GM12878 (cell line): Measurements from ENCODE around the gene SNCB. TPM values are rescaled to one million over a fixed set of nuclear protein-coding genes. Genes with fewer than 3 reads are reported as not detected.

Experiments
- ATAC-seq: fragments of 200-7000 bp; cut with Tn5 transposase; 3 replicates; pipeline ENCODE4 v1.9.1; 2020; ENCODE audit warnings: mild to moderate bottlenecking, moderate library complexity
- BruUV-seq: library from RNA; stranded (reverse); fragments of 400-500 nt; replicated peaks from 2 replicates; lab custom pipeline; 2021; lab: Mats Ljungman, UMichigan
- CTCF ChIA-PET: fragments of 300-600 bp; sonication (Branson Sonifier 250); formaldehyde crosslinking; extraction: SDS; loops from one replicate; lab custom pipeline; 2021; ENCODE audit warnings: inconsistent platforms; lab: Yijun Ruan, JAX
- POLR2A ChIA-PET: fragments of 350-600 bp; formaldehyde crosslinking; extraction: SDS; loops from one replicate; lab custom pipeline; 2021; ENCODE audit warnings: inconsistent platforms; lab: Charles Lee
- RAD21 ChIA-PET: fragments of 300-600 bp; sonication (Branson Sonifier 250); formaldehyde crosslinking; loops from one replicate; lab custom pipeline; 2023; ENCODE audit warnings: antibody characterized with exemption; ENCODE audit not compliant: unreplicated experiment; lab: Charles Lee
- SMC1A ChIA-PET: fragments of 300-600 bp; sonication (Branson Sonifier 250); formaldehyde crosslinking; loops from one replicate; lab custom pipeline; 2023; ENCODE audit not compliant: unreplicated experiment, uncharacterized antibody; lab: Charles Lee
- DNase-seq: peaks from one replicate; pipeline ENCODE4 v3.0.0-alpha.2; 2011; ENCODE audit warnings: low read depth, low spot score
- FAIRE-seq: peaks from 3 replicates; lab custom pipeline; 2011; peaks lifted over from hg19 to GRCh38; lab: Jason Lieb, UNC
- H2AFZ ChIP-seq: 2 replicates; pipeline ENCODE4 v1.6.0; 2011; ENCODE audit warnings: low read depth, low read length, control low read depth; ENCODE audit not compliant: control insufficient read depth
- H3K27ac ChIP-seq: 2 replicates; pipeline ENCODE4 v1.5.1; 2011; ENCODE audit warnings: control low read depth; ENCODE audit not compliant: control insufficient read depth, insufficient read depth
- H3K27me3 ChIP-seq, 2 experiments: replicated peaks in 1 of 2; 2 replicates each; pipeline versions ENCODE4 v1.6.0 to v1.6.1; 2011; ENCODE audit warnings: low read length in 1 of 2; ENCODE audit not compliant: control insufficient read depth in 2 of 2, insufficient read depth in 2 of 2
- H3K36me3 ChIP-seq, 2 experiments: 2 replicates each; pipeline ENCODE4 v1.5.1; 2011; ENCODE audit warnings: low read length in 1 of 2; ENCODE audit not compliant: control insufficient read depth in 2 of 2, insufficient read depth in 2 of 2
- H3K4me1 ChIP-seq: 2 replicates; pipeline ENCODE4 v1.6.1; 2011; ENCODE audit warnings: mild to moderate bottlenecking, low read length, moderate library complexity, mixed read lengths; ENCODE audit not compliant: control insufficient read depth, insufficient read depth
- H3K4me2 ChIP-seq: 2 replicates; pipeline ENCODE4 v1.6.0; 2011; ENCODE audit warnings: control low read depth; ENCODE audit not compliant: control insufficient read depth, insufficient read depth
- H3K4me3 ChIP-seq: fragments of 200-600 bp; sonication (generic); 2 replicates; pipeline ENCODE4 v1.5.1; 2016
- H3K79me2 ChIP-seq: 2 replicates; pipeline ENCODE4 v1.6.0; 2011; ENCODE audit warnings: low read length; ENCODE audit not compliant: control insufficient read depth, insufficient read depth
- H3K9ac ChIP-seq: 2 replicates; pipeline ENCODE4 v1.8.0; 2011; ENCODE audit warnings: low read length, control low read depth, mixed read lengths; ENCODE audit not compliant: control insufficient read depth, insufficient read depth
- H3K9me3 ChIP-seq: replicated peaks from 3 replicates; pipeline ENCODE4 v1.5.1; 2011; ENCODE audit warnings: mild to moderate bottlenecking, low read length; ENCODE audit not compliant: control insufficient read depth, insufficient read depth
- H4K20me1 ChIP-seq: 2 replicates; pipeline ENCODE4 v1.6.0; 2011; ENCODE audit not compliant: control insufficient read depth, insufficient read depth
- BMI1 ChIP-seq: fragments of 450-650 bp; IDR thresholded peaks from 2 replicates; pipeline ENCODE4 v1.6.1; 2016; ENCODE audit warnings: mild to moderate bottlenecking, moderate library complexity, borderline replicate concordance
- CREB1 ChIP-seq: IDR thresholded peaks from 2 replicates; pipeline ENCODE4 v1.6.1; 2012; ENCODE audit warnings: low read depth, mild to moderate bottlenecking, inconsistent platforms
- HSF1 ChIP-seq: fragments of 150-350 bp; IDR thresholded peaks from 2 replicates; pipeline ENCODE4 v1.6.1; 2014; ENCODE audit warnings: mild to moderate bottlenecking, low read depth, low read length
- PRDM15 ChIP-seq: fragments of 450-650 bp; formaldehyde crosslinking; IDR thresholded peaks from 2 replicates; pipeline ENCODE4 v1.4.0; 2020; ENCODE audit warnings: mild to moderate bottlenecking, moderate library complexity
- RELB ChIP-seq: fragments of 450-650 bp; IDR thresholded peaks from 2 replicates; pipeline ENCODE4 v1.6.1; 2017; ENCODE audit warnings: low read depth, mild to moderate bottlenecking, moderate library complexity
- STAT1 ChIP-seq: fragments of 450-650 bp; conservative IDR thresholded peaks from 2 replicates; pipeline ENCODE4 v1.6.1; 2014; ENCODE audit warnings: antibody characterized with exemption, mild to moderate bottlenecking
- ZNF592 ChIP-seq: fragments of 450-650 bp; IDR thresholded peaks from 2 replicates; pipeline ENCODE4 v1.6.1; 2017; ENCODE audit warnings: mild to moderate bottlenecking, moderate library complexity
- WGBS: methylation state at CpG from one replicate; pipeline ENCODE4 v1.1.6; 2016; ENCODE audit warnings: low lambda C conversion rate; ENCODE audit not compliant: insufficient replicate concordance, insufficient coverage; ENCODE audit errors: missing lambda C conversion rate; 5-methylcytosine and 5-hydroxymethylcytosine counted together
- in situ Hi-C: fragments of 300-500 bp; cut with MboI; formaldehyde crosslinking; loops from 9 replicates; pipeline ENCODE4 v1.14.3; 2018; ENCODE audit warnings: mixed read lengths
- intact Hi-C: fragments of 100-400 bp; cut with micrococcal nuclease; formaldehyde crosslinking; loops from one replicate; pipeline ENCODE4 v1.14.2; 2022; ENCODE audit not compliant: unreplicated experiment
- polyA plus RNA-seq, 11 experiments: library from polyadenylated mRNA; depleted of rRNA in 4 of 11; unstranded in 6 of 11; stranded (reverse) in 5 of 11; fragments of >200 nt; fragmentation: Nextera tagmentation in 4 of 11; fragmentation: Illumina TruSeq in 1 of 11; extraction: Ambion mirVana in 4 of 11; extraction: Trizol in 1 of 11; gene quantifications; 1 replicate in 1 of 11; 2 replicates in 10 of 11; pipeline versions ENCODE4 v1.2.1 to v1.2.3, GENCODE V29; 2011 to 2016; ENCODE audit warnings: inconsistent platforms in 2 of 11, missing spikeins in 2 of 11, low read depth in 1 of 11
- total RNA-seq, 4 experiments: library from RNA; depleted of rRNA in 3 of 4; stranded (reverse); fragments of >200 nt in 3 of 4; fragmentation: Illumina TruSeq in 1 of 4; extraction: Trizol in 1 of 4; gene quantifications; 2 replicates each; pipeline versions ENCODE4 v1.2.1 to v1.2.3, GENCODE V29; 2013 to 2021

SNCB gene
- total and polyA plus RNA-seq, 10 of the 15 experiments (the other 5 are each of a cell fraction or from before 2014, with no cell fraction given): 0.75 TPM; not detected in 9

GRCh38 chr5:176671890-176672747, 41.8 kb upstream of the SNCB start:
- H3K79me2 ChIP-seq: no peaks in the 10 kb centered on the region
- H3K36me3 ChIP-seq: no peaks in the 10 kb centered on the region
- intact Hi-C loops (no loop called here), in situ Hi-C loops (no loop called here)
- BruUV-seq: no TSS peak
- no peak overlapping the region for H3K4me3 ChIP-seq
- no peak overlapping the region for H3K27ac ChIP-seq
- ATAC-seq (no peak), FAIRE-seq (no peak), DNase-seq (no peak)
- no peak overlapping the region for H3K4me2 ChIP-seq
- POLR2A ChIA-PET: no interaction called here
- H3K9ac ChIP-seq: no peak overlapping the region
- no peaks in the 10 kb centered on the region for H4K20me1 ChIP-seq
- SMC1A ChIA-PET: interaction anchor here (1.2 kb wide), 1 partner anchor 11 kb away, joined by 5 read pairs; no protein-coding TSS in a partner anchor
- H3K27me3 ChIP-seq: no peaks in the 10 kb centered on the region; a peak in 1 of 4 replicates
- H2AFZ ChIP-seq: no peak overlapping the region
- 28% methylated on average over 16 of the region's 18 CpGs for WGBS
- H3K9me3 ChIP-seq: no peaks in the 10 kb centered on the region
- CTCF ChIA-PET: interaction anchor here (1.8 kb wide), 1 partner anchor 11 kb away, joined by 6 read pairs; no protein-coding TSS in a partner anchor
- RAD21 ChIA-PET: interaction anchor here (2.6 kb wide), 1 partner anchor 11 kb away, joined by 9 read pairs; no protein-coding TSS in a partner anchor
- H3K4me1 ChIP-seq: no peaks in the 10 kb centered on the region
- TF ChIP-seq PRDM15 (CRISPR knock-in tag) (no peak), STAT1 (no peak), ZNF592 (no peak), CREB1 (no peak), BMI1 (no peak), RELB (no peak), HSF1 (no peak)
